Hepatocyte (in vitro differentiated cells): ENCODE measurements around the gene PLXNA3. TPM values are rescaled to one million over a fixed set of nuclear protein-coding genes. Genes with fewer than 3 reads are reported as not detected.

ENCODE experiments used
- DNase-seq: peaks from one replicate; pipeline ENCODE4 v3.0.0-alpha.2; 2016; ENCODE audit warnings: low spot score
- H2AFZ ChIP-seq: fragments of 200-600 bp; sonication (generic); 2 replicates; pipeline ENCODE4 v1.6.0; 2016; ENCODE audit warnings: antibody characterized with exemption, mild to moderate bottlenecking
- H3K27ac ChIP-seq: fragments of 200-600 bp; sonication (generic); 2 replicates; pipeline ENCODE4 v1.5.1; 2016; ENCODE audit warnings: mild to moderate bottlenecking
- H3K27me3 ChIP-seq: fragments of 200-600 bp; sonication (generic); 2 replicates; pipeline ENCODE4 v1.6.1; 2016
- H3K36me3 ChIP-seq: fragments of 200-600 bp; sonication (generic); replicated peaks from 2 replicates; pipeline ENCODE4 v1.5.1; 2016; ENCODE audit warnings: low read depth; ENCODE audit not compliant: insufficient read depth
- H3K4me1 ChIP-seq: fragments of 200-600 bp; sonication (generic); 2 replicates; pipeline ENCODE4 v1.5.1; 2016; ENCODE audit warnings: mild to moderate bottlenecking, moderate library complexity; ENCODE audit not compliant: insufficient read depth
- H3K4me2 ChIP-seq: fragments of 200-600 bp; sonication (generic); 2 replicates; pipeline ENCODE4 v1.6.0; 2016
- H3K4me3 ChIP-seq: fragments of 200-600 bp; sonication (generic); 2 replicates; pipeline ENCODE4 v1.5.1; 2016; ENCODE audit warnings: mild to moderate bottlenecking
- H3K79me2 ChIP-seq: fragments of 200-600 bp; sonication (generic); 2 replicates; pipeline ENCODE4 v1.6.0; 2017; ENCODE audit warnings: mild to moderate bottlenecking
- H3K9me2 ChIP-seq: fragments of 200-600 bp; sonication (generic); replicated peaks from 2 replicates; pipeline ENCODE4 v1.6.0; 2017; ENCODE audit warnings: mild to moderate bottlenecking; ENCODE audit not compliant: insufficient read depth
- H3K9me3 ChIP-seq: fragments of 200-600 bp; sonication (generic); 2 replicates; pipeline ENCODE4 v1.5.1; 2016; ENCODE audit warnings: low read depth, mild to moderate bottlenecking
- H4K20me1 ChIP-seq: fragments of 200-600 bp; sonication (generic); 2 replicates; pipeline ENCODE4 v1.6.0; 2016; ENCODE audit warnings: mild to moderate bottlenecking; ENCODE audit not compliant: insufficient read depth, poor library complexity, severe bottlenecking
- CTCF ChIP-seq: fragments of 200-600 bp; sonication (generic); IDR thresholded peaks from 2 replicates; pipeline ENCODE4 v1.5.1; 2016; ENCODE audit warnings: antibody characterized with exemption, mild to moderate bottlenecking; ENCODE audit not compliant: poor library complexity
- EZH2 ChIP-seq: fragments of 200-600 bp; sonication (generic); IDR thresholded peaks from 2 replicates; pipeline ENCODE4 v1.6.1; 2016; ENCODE audit warnings: antibody characterized with exemption, mild to moderate bottlenecking, borderline replicate concordance
- EZH2phosphoT487 ChIP-seq: fragments of 200-600 bp; sonication (generic); IDR thresholded peaks from one replicate; pipeline ENCODE4 v1.6.1; 2018; ENCODE audit warnings: antibody characterized with exemption, mild to moderate bottlenecking, low read depth, moderate library complexity; ENCODE audit not compliant: unreplicated experiment, severe bottlenecking
- WGBS: methylation state at CpG from one replicate; pipeline ENCODE4 v1.1.6; 2016; ENCODE audit warnings: low lambda C conversion rate; ENCODE audit errors: missing lambda C conversion rate; 5-methylcytosine and 5-hydroxymethylcytosine counted together
- polyA plus RNA-seq: library from polyadenylated mRNA; unstranded; fragments of >200 nt; fragmentation: Nextera tagmentation; extraction: Ambion mirVana; gene quantifications from 2 replicates; pipeline ENCODE4 v1.2.1, GENCODE V29; 2016
- total RNA-seq: library from RNA; depleted of rRNA; stranded (reverse); fragments of >200 nt; gene quantifications from 2 replicates; pipeline ENCODE4 v1.2.3, GENCODE V29; 2014

The PLXNA3 gene
- total and polyA plus RNA-seq, 2 experiments from 2014 or later: 14.1 to 28.7 TPM

- no peak overlapping the region for H2AFZ ChIP-seq
- peaks cover 28% of the 10 kb centered on the region for H3K79me2 ChIP-seq
- no peaks in the 10 kb centered on the region for H4K20me1 ChIP-seq
- peak overlapping the region; percentile 74 for H3K4me2 ChIP-seq
- peak overlapping the region; percentile 95 for H3K27ac ChIP-seq
- no peaks in the 10 kb centered on the region for H3K9me2 ChIP-seq
- no peaks in the 10 kb centered on the region for H3K4me1 ChIP-seq
- no peak for TF ChIP-seq EZH2phosphoT487
- no peak for TF ChIP-seq CTCF
- no peak for TF ChIP-seq EZH2
- no peaks in the 10 kb centered on the region for H3K36me3 ChIP-seq
- H3K4me3 ChIP-seq: peak overlapping the region; percentile 49
- no peaks in the 10 kb centered on the region for H3K27me3 ChIP-seq
- DNase-seq: peak; percentile 52
- H3K9me3 ChIP-seq: no peaks in the 10 kb centered on the region
- 53% methylated on average over 17 of the region's 78 CpGs for WGBS
Observed at GRCh38 chrX:154436374-154436982, 21.6 kb upstream of the PLXNA3 start.

DNA sequence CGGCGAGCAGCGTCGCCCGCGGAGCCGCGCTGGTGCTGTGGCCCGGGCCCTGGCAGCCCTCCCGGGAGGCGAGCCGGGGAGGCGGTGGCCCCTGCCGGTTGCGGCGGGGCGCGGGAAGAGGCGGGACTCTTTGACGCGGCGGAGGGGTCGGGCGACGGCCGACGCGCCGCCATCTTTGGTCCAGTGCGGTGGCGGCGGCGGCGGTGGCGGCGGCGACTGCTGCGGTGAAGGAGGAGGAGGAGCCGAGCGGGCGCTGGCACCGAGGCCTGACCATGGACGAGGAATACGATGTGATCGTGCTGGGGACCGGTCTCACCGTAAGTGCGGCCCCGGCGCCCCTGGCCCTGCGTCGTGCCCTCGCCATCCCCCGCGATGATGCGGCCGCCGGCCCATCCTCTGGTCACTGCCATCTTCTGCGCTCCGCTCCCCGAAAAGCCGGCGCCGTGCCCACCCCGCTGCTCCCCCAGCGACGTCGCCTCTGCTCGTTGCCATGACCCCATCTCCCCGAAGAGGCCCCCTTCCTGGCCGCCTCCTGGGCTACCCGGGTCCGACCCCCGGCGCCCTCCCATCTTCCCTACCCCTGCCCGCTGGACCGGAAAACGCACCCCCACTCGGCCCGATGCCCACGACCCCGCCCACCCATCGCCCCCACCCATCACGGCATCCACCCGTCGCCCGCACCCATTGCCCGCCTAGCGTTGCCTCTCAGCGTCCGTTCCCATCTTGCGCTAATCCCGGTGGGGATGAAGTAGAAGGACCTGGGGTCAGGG is 20.9 kb upstream of the PLXNA3 start, which contains the start of gene GDI1:
Gene GDI1 (plus strand): TSS at position 172 of the 770 bp plus-strand sequence. CDS start 101 bp downstream, at position 273.
- no peaks in the 10 kb centered on the region for H3K9me3 ChIP-seq
- peak within 1 kb of the TSS; percentile 95 for H3K27ac ChIP-seq
- DNase-seq: peak; percentile 61
- H3K4me2 ChIP-seq: peak within 1 kb of the TSS; percentile 74
- TF ChIP-seq EZH2phosphoT487 (no peak), EZH2 (no peak), CTCF (no peak)
- no peaks in the 10 kb centered on the region for H3K27me3 ChIP-seq
- no peaks in the 10 kb centered on the region for H3K9me2 ChIP-seq
- peak within 1 kb of the TSS; percentile 49 for H3K4me3 ChIP-seq
- no peaks in the 10 kb centered on the region for H4K20me1 ChIP-seq
- WGBS: 49% methylated on average over 19 of the region's 93 CpGs
- H2AFZ ChIP-seq: no peak within 1 kb of the TSS
- H3K4me1 ChIP-seq: no peaks in the 10 kb centered on the region
- H3K36me3 ChIP-seq: no peaks in the 10 kb centered on the region
- peaks cover 28% of the 10 kb centered on the region for H3K79me2 ChIP-seq

GRCh38 chrX:154437971-154438893 is 19.8 kb upstream of the PLXNA3 start:
- Histone ChIP-seq H3K36me3 (no peaks in the 10 kb centered on the region), H3K4me1 (no peaks in the 10 kb centered on the region), H3K4me3 (peak overlapping the region; percentile 49), H3K4me2 (peak overlapping the region; percentile 74), H3K27me3 (no peaks in the 10 kb centered on the region), H3K79me2 (peaks cover 28% of the 10 kb centered on the region), H4K20me1 (no peaks in the 10 kb centered on the region), H2AFZ (no peak overlapping the region), H3K9me3 (no peaks in the 10 kb centered on the region), H3K9me2 (no peaks in the 10 kb centered on the region), H3K27ac (no peak overlapping the region)
- 67% methylated on average over 28 of the region's 28 CpGs for WGBS
- TF ChIP-seq EZH2phosphoT487 (no peak), EZH2 (no peak), CTCF (no peak)
- no peak for DNase-seq
